Stimulated activated CD8-positive, alpha-beta memory T cell treated with anti-CD3 and anti-CD28 coated beads, Interleukin-12 subunit alpha, Interleukin-12 subunit beta, amount 100 ng/mL, for 1 hour (primary cell): ENCODE measurements around the gene ATP10A.

Experiments used
- DNase-seq: peaks from one replicate; pipeline ENCODE4 v3.0.0-alpha.2; 2020; ENCODE audit warnings: low read depth

Gene ATP10A

GRCh38 chr15:25737218-25737643 lies 125.9 kb downstream of the ATP10A start:
- DNase-seq: no peak

- no peak for DNase-seq
These were observed 126.7 kb downstream of the ATP10A start for GRCh38 chr15:25736461-25736860.

GRCh38 chr15:25735550-25736384 lies 127.4 kb downstream of the ATP10A start:
- DNase-seq: no peak

- no peak for DNase-seq
These were observed 128.3 kb downstream of the ATP10A start for GRCh38 chr15:25734680-25735355.

GRCh38 chr15:25733856-25734679 lies 129.1 kb downstream of the ATP10A start:
- DNase-seq: no peak

GRCh38 chr15:25733036-25733855 lies 129.9 kb downstream of the ATP10A start:
- DNase-seq: no peak

GRCh38 chr15:25732191-25732590 lies 130.9 kb downstream of the ATP10A start:
- DNase-seq: no peak

GRCh38 chr15:25731411-25731810 lies 131.7 kb downstream of the ATP10A start:
- no peak for DNase-seq

- no peak for DNase-seq
These were observed 132.2 kb downstream of the ATP10A start for GRCh38 chr15:25730918-25731317.

GRCh38 chr15:25728816-25729215 lies 134.3 kb downstream of the ATP10A start:
- no peak for DNase-seq

- no peak for DNase-seq
These were observed 135.1 kb downstream of the ATP10A start for GRCh38 chr15:25727867-25728600.

GRCh38 chr15:25727116-25727515 lies 136.0 kb downstream of the ATP10A start:
- no peak for DNase-seq

GRCh38 chr15:25725758-25726157 lies 137.4 kb downstream of the ATP10A start:
- DNase-seq: no peak

GRCh38 chr15:25724899-25725298 lies 138.2 kb downstream of the ATP10A start:
- no peak for DNase-seq

- no peak for DNase-seq
These were observed 141.5 kb downstream of the ATP10A start for GRCh38 chr15:25721605-25721955.

- no peak for DNase-seq
These were observed 143.8 kb downstream of the ATP10A start for GRCh38 chr15:25719101-25719985.

- DNase-seq: no peak
These were observed 144.5 kb downstream of the ATP10A start for GRCh38 chr15:25718597-25718996.

GRCh38 chr15:25718169-25718536 lies 145.0 kb downstream of the ATP10A start:
- DNase-seq: no peak

GRCh38 chr15:25717457-25718168 lies 145.5 kb downstream of the ATP10A start:
- no peak for DNase-seq

- no peak for DNase-seq
These were observed 146.0 kb downstream of the ATP10A start for GRCh38 chr15:25717127-25717456.
